Hepatocyte (in vitro differentiated cells): ENCODE results near the gene DLX1.

ENCODE experiments used
- CTCF ChIP-seq: fragments of 200-600 bp; sonication (generic); IDR thresholded peaks from 2 replicates; pipeline ENCODE4 v1.5.1; 2016; ENCODE audit warnings: antibody characterized with exemption, mild to moderate bottlenecking; ENCODE audit not compliant: poor library complexity
- EZH2 ChIP-seq: fragments of 200-600 bp; sonication (generic); IDR thresholded peaks from 2 replicates; pipeline ENCODE4 v1.6.1; 2016; ENCODE audit warnings: antibody characterized with exemption, mild to moderate bottlenecking, borderline replicate concordance
- EZH2phosphoT487 ChIP-seq: fragments of 200-600 bp; sonication (generic); IDR thresholded peaks from one replicate; pipeline ENCODE4 v1.6.1; 2018; ENCODE audit warnings: antibody characterized with exemption, mild to moderate bottlenecking, low read depth, moderate library complexity; ENCODE audit not compliant: unreplicated experiment, severe bottlenecking

- TF ChIP-seq CTCF (no peak), EZH2phosphoT487 (no peak), EZH2 (no peak)
Observed at GRCh38 chr2:172116107-172116506, 30.8 kb downstream of the DLX1 start.
